NB4 (cell line): ENCODE data around the gene FAM210A.

Experiments
- POLR2A ChIP-seq: IDR thresholded peaks from 2 replicates; pipeline ENCODE4 v1.6.1; 2011; ENCODE audit warnings: mild to moderate bottlenecking; ENCODE audit not compliant: insufficient read length; ENCODE audit errors: extremely low read depth
- TF ChIP-seq, protein P1 (sequence below): IDR thresholded peaks from one replicate; pipeline ENCODE4 v1.5.1; 2012; ENCODE audit warnings: low read depth, low read length

DNA sequence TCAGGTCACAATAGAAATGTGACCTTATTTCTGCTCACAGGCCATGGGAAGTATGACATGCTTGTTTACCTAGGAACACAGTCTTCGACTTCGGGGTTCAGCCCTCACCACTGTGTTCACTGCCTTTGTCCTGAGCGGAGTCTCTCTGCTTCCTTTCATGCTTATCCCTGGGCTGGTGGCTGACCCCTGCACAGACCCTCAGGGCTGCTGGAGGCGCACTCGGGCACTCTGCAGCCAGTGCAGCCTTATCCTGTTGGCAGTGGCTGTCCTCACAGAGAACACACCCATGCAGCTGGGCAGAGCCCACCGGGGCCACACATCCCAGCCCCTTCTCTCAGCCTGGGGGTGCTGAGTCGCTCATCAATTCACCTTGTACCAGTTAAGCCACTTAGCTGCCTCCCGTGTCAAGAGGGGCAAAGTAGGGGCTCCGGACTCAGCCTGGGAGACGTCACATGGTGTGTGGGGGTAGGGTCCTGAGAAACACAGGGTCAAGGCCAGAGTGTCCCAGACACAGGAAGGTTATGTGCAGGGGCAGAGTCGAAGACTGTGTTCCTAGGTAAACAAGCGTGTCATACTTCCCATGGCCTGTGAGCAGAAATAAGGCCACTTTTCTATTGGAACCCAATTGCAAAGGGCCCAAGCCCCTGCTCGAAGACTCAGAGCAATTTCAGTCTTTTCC is 107.5 kb downstream of the FAM210A start:
- TF ChIP-seq, protein P1, sequence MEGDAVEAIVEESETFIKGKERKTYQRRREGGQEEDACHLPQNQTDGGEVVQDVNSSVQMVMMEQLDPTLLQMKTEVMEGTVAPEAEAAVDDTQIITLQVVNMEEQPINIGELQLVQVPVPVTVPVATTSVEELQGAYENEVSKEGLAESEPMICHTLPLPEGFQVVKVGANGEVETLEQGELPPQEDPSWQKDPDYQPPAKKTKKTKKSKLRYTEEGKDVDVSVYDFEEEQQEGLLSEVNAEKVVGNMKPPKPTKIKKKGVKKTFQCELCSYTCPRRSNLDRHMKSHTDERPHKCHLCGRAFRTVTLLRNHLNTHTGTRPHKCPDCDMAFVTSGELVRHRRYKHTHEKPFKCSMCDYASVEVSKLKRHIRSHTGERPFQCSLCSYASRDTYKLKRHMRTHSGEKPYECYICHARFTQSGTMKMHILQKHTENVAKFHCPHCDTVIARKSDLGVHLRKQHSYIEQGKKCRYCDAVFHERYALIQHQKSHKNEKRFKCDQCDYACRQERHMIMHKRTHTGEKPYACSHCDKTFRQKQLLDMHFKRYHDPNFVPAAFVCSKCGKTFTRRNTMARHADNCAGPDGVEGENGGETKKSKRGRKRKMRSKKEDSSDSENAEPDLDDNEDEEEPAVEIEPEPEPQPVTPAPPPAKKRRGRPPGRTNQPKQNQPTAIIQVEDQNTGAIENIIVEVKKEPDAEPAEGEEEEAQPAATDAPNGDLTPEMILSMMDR = no peak
- no peak for TF ChIP-seq POLR2A
